Peyer's patch (tissue), 4 donors: ENCODE measurements around the gene NCAPD3. TPM values are rescaled to one million over a fixed set of nuclear protein-coding genes. Genes with fewer than 3 reads are reported as not detected.

ENCODE experiments used
- DNase-seq, 3 donors: peaks; one replicate each; pipeline ENCODE4 v3.0.0-alpha.2; 2017 to 2019
- H3K27ac ChIP-seq, 4 donors: fragments of 200-600 bp; sonication (generic); one replicate each; pipeline ENCODE4 v1.5.1; 2016 to 2019
- H3K27me3 ChIP-seq, 2 donors: fragments of 200-600 bp; sonication (generic); one replicate each; pipeline ENCODE4 v1.5.1; 2019
- H3K36me3 ChIP-seq, 3 donors: fragments of 200-600 bp; sonication (generic); one replicate each; pipeline ENCODE4 v1.5.1; 2016 to 2019
- H3K4me1 ChIP-seq, 4 donors: fragments of 200-600 bp; sonication (generic); one replicate each; pipeline ENCODE4 v1.5.1; 2016 to 2019
- H3K4me3 ChIP-seq, 4 donors: fragments of 200-600 bp; sonication (generic); 1 replicate in 3 of 4; 2 replicates in 1 of 4; pipeline ENCODE4 v1.5.1; 2016 to 2019; ENCODE audit warnings: mild to moderate bottlenecking in 1 of 4
- H3K9me3 ChIP-seq, 4 donors: fragments of 200-600 bp; sonication (generic); one replicate each; pipeline ENCODE4 v1.5.1; 2016 to 2019; ENCODE audit warnings: mild to moderate bottlenecking in 1 of 4
- POLR2A ChIP-seq, 2 donors: fragments of 450-650 bp; IDR thresholded peaks; one replicate each; pipeline ENCODE4 v1.5.1; 2017; ENCODE audit warnings: antibody characterized with exemption in 2 of 2, mild to moderate bottlenecking in 2 of 2, moderate library complexity in 2 of 2
- total RNA-seq, 4 donors: library from RNA; depleted of rRNA; stranded (reverse); fragments of >200 nt; gene quantifications; one replicate each; pipeline ENCODE4 v1.1.0, GENCODE V29; 2016
- TF ChIP-seq, protein P1 (sequence below), 6 experiments: fragments of 450-650 bp in 4 of 6; fragments of 200-600 bp in 2 of 6; sonication (generic) in 1 of 6; IDR thresholded peaks; one replicate each; pipeline ENCODE4 v1.5.1; 2017 to 2019; ENCODE audit warnings: antibody characterized with exemption in 6 of 6, mild to moderate bottlenecking in 3 of 6, moderate library complexity in 1 of 6

NCAPD3 gene
- total RNA-seq, 4 donors from 2014 or later, result 12.5 to 30.5 (median 13.9) TPM

DNA sequence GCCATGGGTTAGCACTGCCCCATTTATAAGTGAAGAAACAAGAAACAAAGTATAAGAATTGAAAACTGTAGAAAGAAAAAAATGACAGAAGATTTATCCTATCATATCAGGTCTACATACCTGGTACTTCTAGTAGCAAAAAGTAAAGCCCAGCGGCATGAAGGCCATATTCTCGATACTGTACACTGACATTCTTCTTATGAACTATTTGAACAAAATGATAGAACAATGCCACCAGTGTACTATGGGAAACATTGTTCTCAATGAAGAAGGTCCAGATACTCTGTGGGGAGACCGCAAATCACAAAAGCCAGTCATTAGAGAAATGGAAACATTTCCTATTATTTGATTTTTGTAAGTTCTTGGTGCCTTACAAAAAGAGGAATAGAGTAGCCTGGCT lies 7.0 kb downstream of the NCAPD3 start:
- Histone ChIP-seq H3K27me3 (no peaks in the 10 kb centered on the region), H3K4me1 (no peaks in the 10 kb centered on the region), H3K27ac (no peak overlapping the region), H3K4me3 (no peak overlapping the region), H3K36me3 (peaks cover 0 to 24% (median 0%) of the 10 kb centered on the region in 3 donors), H3K9me3 (no peaks in the 10 kb centered on the region)
- DNase-seq, result no peak
- no peak for TF ChIP-seq POLR2A (IDR thresholded peaks at IDR 0.05)
- TF ChIP-seq, protein P1, sequence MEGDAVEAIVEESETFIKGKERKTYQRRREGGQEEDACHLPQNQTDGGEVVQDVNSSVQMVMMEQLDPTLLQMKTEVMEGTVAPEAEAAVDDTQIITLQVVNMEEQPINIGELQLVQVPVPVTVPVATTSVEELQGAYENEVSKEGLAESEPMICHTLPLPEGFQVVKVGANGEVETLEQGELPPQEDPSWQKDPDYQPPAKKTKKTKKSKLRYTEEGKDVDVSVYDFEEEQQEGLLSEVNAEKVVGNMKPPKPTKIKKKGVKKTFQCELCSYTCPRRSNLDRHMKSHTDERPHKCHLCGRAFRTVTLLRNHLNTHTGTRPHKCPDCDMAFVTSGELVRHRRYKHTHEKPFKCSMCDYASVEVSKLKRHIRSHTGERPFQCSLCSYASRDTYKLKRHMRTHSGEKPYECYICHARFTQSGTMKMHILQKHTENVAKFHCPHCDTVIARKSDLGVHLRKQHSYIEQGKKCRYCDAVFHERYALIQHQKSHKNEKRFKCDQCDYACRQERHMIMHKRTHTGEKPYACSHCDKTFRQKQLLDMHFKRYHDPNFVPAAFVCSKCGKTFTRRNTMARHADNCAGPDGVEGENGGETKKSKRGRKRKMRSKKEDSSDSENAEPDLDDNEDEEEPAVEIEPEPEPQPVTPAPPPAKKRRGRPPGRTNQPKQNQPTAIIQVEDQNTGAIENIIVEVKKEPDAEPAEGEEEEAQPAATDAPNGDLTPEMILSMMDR (IDR thresholded peaks at IDR 0.05), result no peak

DNA sequence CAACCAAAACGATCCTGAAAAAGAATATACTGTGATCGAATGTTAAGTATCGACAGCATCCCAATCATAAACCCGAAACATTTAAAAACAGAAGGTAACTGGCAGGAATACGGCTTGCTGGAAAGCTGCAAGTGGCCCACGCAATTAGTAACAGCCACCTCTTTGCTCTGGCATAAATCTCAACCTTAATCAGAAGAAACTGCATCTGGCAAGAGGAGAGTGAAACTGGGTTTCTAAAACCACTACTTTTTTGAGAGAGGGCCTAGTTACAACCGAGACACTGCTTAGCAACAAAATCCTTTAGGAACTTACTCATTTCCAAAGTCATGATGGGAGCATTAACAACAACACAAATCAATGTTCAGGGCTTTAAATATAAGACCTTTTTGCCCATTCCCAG lies 7.9 kb downstream of the NCAPD3 start:
- DNase-seq, result no peak
- no peaks in the 10 kb centered on the region for H3K4me1 ChIP-seq
- no peaks in the 10 kb centered on the region for H3K27me3 ChIP-seq
- H3K4me3 ChIP-seq, result no peak overlapping the region
- H3K36me3 ChIP-seq, result peaks cover 0 to 24% (median 0%) of the 10 kb centered on the region in 3 donors
- no peaks in the 10 kb centered on the region for H3K9me3 ChIP-seq
- TF ChIP-seq, protein P1 (IDR thresholded peaks at IDR 0.05), result no peak
- no peak for TF ChIP-seq POLR2A (IDR thresholded peaks at IDR 0.05)
- H3K27ac ChIP-seq, result no peak overlapping the region

DNA sequence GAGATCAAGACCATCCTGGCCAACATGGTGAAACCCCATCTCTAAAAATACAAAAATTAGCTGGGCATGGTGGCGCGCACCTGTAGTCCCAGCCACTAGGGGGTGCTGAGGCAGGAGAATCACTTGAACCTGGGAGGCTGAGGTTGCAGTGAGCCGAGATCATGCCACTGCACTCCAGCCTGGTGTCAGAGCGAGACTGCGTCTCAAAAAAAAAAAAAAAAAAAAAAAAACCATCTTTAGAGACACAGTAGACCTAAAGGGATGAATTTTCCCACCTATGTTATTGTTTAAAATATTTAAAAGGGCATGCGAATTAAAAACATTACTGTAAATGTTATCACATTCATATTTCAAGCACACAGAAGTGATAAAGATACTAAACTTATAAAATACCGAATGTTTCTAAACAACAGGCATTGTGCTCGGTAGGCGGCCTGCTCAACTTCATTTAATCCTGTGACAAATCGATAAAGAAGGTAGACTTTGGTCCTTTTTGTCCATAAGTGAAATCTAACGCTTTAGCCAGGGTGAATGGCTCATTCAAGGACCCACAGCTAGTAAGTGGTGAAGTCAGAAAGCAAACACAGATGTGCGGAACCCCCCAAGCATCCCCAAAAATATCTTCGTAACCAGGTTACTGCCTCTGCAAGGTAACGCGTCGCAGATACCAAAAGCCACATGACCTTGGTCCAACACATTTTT lies 16.1 kb downstream of the NCAPD3 start:
- no peak overlapping the region for H3K27ac ChIP-seq
- TF ChIP-seq POLR2A (IDR thresholded peaks at IDR 0.05), result no peak
- TF ChIP-seq, protein P1 (IDR thresholded peaks at IDR 0.05), result peak; percentile 39 to 74 (median 70)
- no peak overlapping the region for H3K4me3 ChIP-seq
- H3K9me3 ChIP-seq, result no peaks in the 10 kb centered on the region
- DNase-seq, result peak; percentile 55 to 83 (median 61)
- no peaks in the 10 kb centered on the region for H3K27me3 ChIP-seq
- H3K36me3 ChIP-seq, result peaks cover 0 to 55% (median 0%) of the 10 kb centered on the region in 3 donors
- no peaks in the 10 kb centered on the region for H3K4me1 ChIP-seq

DNA sequence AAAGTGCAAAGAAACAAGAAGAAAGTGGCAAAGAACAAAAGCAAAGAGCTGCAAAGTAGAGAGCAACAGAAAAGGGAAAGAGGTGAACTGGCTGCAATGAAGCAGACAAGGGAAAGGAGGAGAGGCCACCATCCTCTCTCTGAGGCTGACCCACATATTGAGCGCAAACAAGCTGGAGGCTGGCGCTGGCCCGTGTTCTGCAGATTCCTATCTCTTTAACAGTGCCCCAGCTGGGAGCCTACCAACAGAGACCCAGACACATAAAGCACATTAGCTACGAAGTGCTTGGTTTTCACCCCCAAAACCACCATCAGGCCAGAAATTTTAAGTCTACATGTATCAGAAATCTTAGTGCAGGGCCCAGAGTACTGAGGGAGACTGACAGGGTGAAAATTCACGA lies 17.6 kb downstream of the NCAPD3 start:
- H3K4me3 ChIP-seq, result no peak overlapping the region
- H3K4me1 ChIP-seq, result no peaks in the 10 kb centered on the region
- H3K36me3 ChIP-seq, result peaks cover 0 to 68% (median 0%) of the 10 kb centered on the region in 3 donors
- H3K27me3 ChIP-seq, result no peaks in the 10 kb centered on the region
- H3K27ac ChIP-seq, result no peak overlapping the region
- no peaks in the 10 kb centered on the region for H3K9me3 ChIP-seq
- no peak for TF ChIP-seq POLR2A (IDR thresholded peaks at IDR 0.05)
- TF ChIP-seq, protein P1 (IDR thresholded peaks at IDR 0.05), result no peak
- DNase-seq, result no peak

DNA sequence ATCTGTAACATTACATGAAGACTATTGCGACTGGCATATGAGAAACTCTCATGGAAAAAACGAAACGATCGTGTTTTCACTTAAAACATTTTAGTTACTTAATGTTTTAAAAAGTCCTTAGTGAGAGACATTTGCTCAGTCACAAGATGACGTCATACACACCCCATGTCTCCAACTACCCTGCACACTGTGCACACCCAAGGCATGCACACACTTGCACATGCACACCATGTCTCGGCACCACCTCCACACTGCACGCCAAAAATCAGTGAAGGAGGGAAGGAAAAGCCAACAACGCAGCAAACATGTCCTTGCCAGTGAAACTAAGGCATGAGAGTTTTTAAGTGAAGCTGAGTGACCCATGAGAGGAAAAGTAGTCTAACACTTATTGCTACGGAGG lies 18.0 kb downstream of the NCAPD3 start:
- no peak overlapping the region for H3K4me3 ChIP-seq
- peaks cover 0 to 71% (median 0%) of the 10 kb centered on the region in 3 donors for H3K36me3 ChIP-seq
- H3K4me1 ChIP-seq, result no peaks in the 10 kb centered on the region
- TF ChIP-seq, protein P1 (IDR thresholded peaks at IDR 0.05), result no peak
- no peak for TF ChIP-seq POLR2A (IDR thresholded peaks at IDR 0.05)
- DNase-seq, result no peak
- H3K9me3 ChIP-seq, result no peaks in the 10 kb centered on the region
- no peak overlapping the region for H3K27ac ChIP-seq
- H3K27me3 ChIP-seq, result no peaks in the 10 kb centered on the region
